NCI-H187 treated with DMSO at 0.1 percent for 48 hours (cell line): Measurements from ENCODE around the gene TERT.
"Not testable (repeated sequence)": the region's sequence is repeated elsewhere in the genome, so short reads cannot be mapped to it uniquely, and the experiment has no call there.

Experiments
- DNase-seq: peaks from one replicate; lab custom pipeline; 2025; lab: John Stamatoyannopoulos, UW

TERT gene

GRCh38 chr5:1294835-1295649, at the start of gene TERT:
TSS of gene TERT (minus strand) at chr5:1295068. CDS start at chr5:1294989, 79 bp downstream.
- DNase-seq: no peak

- DNase-seq: no peak
These were observed 49.3 kb upstream of the TERT start for GRCh38 chr5:1343931-1344901.

GRCh38 chr5:1343315-1343751, 48.5 kb upstream of the TERT start:
- no peak for DNase-seq

- DNase-seq: not testable (repeated sequence)
These were observed 47.8 kb upstream of the TERT start for GRCh38 chr5:1342711-1343110.

GRCh38 chr5:1342268-1342667, 47.4 kb upstream of the TERT start:
- DNase-seq: no peak

GRCh38 chr5:1341863-1342262, 47.0 kb upstream of the TERT start:
- no peak for DNase-seq

- DNase-seq: not testable (repeated sequence)
These were observed 44.9 kb upstream of the TERT start for GRCh38 chr5:1339818-1340210.

- not testable (repeated sequence) for DNase-seq
These were observed 44.4 kb upstream of the TERT start for GRCh38 chr5:1339139-1339817.

- DNase-seq: no peak
These were observed 43.7 kb upstream of the TERT start for GRCh38 chr5:1338506-1339070.

GRCh38 chr5:1338196-1338490, 43.3 kb upstream of the TERT start:
- no peak for DNase-seq

GRCh38 chr5:1337489-1338195, 42.8 kb upstream of the TERT start:
- DNase-seq: no peak

GRCh38 chr5:1336749-1337488, 42.1 kb upstream of the TERT start:
- DNase-seq: no peak

GRCh38 chr5:1336106-1336561, 41.3 kb upstream of the TERT start:
- no peak for DNase-seq

GRCh38 chr5:1335540-1336095, 40.8 kb upstream of the TERT start:
- no peak for DNase-seq

- no peak for DNase-seq
These were observed 40.1 kb upstream of the TERT start for GRCh38 chr5:1334831-1335539.

GRCh38 chr5:1333986-1334385, 39.1 kb upstream of the TERT start:
- DNase-seq: no peak

- not testable (repeated sequence) for DNase-seq
These were observed 38.4 kb upstream of the TERT start for GRCh38 chr5:1333286-1333685.

- no peak for DNase-seq
These were observed 37.7 kb upstream of the TERT start for GRCh38 chr5:1332461-1333001.

- no peak for DNase-seq
These were observed 37.1 kb upstream of the TERT start for GRCh38 chr5:1331861-1332405.
